ENCODE data around the gene TDO2.

DNA sequence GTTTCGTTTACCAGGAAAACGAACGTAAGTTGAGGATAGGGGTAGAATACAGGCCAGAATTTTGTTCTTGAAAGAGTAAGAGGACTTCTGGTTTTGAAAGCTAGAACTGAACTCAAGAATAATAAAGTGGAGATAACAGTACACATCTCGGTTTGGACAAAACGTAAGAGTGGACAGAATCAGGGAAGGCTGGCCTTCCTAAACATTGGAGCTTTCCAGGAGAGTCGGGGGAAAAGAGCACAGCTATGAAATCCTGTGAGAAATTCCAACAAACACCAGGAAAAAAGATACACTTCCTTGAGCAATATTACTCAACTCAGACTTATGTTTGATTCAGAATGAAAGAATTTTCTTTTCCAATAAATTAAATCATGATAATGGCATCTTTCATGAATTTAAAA is 49.0 kb downstream of the TDO2 start:
- TF ChIP-seq POLR2AphosphoS5 (IDR thresholded peaks at IDR 0.05; ENCODE audit: low read depth, low read length) (no peak), POLR2A (IDR thresholded peaks at IDR 0.05; ENCODE audit: low read depth, low read length) (no peak), TAF1 (IDR thresholded peaks at IDR 0.05; ENCODE audit: borderline replicate concordance, low read depth, low read length) (no peak)

Data from GM12892 (cell line).